ENCODE data around the gene SMYD3.

DNA sequence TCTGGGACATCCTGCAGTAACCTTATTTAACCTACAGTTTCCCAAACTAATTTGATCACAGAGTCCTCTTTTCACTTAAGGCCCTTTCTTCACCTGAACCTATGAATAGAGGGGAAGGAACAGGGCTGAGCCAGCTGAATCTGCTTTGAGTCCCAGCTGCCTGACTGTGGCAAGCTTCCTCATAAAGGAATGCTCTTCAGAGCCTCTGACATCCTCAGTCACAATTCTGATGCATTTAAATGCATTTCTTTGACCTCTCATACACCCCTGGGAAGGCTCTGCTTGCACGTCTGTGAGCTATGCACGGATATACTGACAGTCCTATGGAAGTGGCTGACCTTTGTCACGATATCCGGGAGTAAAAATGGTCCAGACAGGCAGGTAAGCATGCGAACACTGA, 673.1 kb downstream of the SMYD3 start:
- TF ChIP-seq, protein P1, sequence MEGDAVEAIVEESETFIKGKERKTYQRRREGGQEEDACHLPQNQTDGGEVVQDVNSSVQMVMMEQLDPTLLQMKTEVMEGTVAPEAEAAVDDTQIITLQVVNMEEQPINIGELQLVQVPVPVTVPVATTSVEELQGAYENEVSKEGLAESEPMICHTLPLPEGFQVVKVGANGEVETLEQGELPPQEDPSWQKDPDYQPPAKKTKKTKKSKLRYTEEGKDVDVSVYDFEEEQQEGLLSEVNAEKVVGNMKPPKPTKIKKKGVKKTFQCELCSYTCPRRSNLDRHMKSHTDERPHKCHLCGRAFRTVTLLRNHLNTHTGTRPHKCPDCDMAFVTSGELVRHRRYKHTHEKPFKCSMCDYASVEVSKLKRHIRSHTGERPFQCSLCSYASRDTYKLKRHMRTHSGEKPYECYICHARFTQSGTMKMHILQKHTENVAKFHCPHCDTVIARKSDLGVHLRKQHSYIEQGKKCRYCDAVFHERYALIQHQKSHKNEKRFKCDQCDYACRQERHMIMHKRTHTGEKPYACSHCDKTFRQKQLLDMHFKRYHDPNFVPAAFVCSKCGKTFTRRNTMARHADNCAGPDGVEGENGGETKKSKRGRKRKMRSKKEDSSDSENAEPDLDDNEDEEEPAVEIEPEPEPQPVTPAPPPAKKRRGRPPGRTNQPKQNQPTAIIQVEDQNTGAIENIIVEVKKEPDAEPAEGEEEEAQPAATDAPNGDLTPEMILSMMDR (IDR thresholded peaks at IDR 0.05) = no peak
- no peak for TF ChIP-seq POLR2A (IDR thresholded peaks at IDR 0.05)
